ENCODE data around the gene EP400. TPM values are rescaled to one million over a fixed set of nuclear protein-coding genes. Genes with fewer than 3 reads are reported as not detected.

EP400 gene
- total RNA-seq, 1 experiment from 2014 or later: 61.7 TPM

DNA sequence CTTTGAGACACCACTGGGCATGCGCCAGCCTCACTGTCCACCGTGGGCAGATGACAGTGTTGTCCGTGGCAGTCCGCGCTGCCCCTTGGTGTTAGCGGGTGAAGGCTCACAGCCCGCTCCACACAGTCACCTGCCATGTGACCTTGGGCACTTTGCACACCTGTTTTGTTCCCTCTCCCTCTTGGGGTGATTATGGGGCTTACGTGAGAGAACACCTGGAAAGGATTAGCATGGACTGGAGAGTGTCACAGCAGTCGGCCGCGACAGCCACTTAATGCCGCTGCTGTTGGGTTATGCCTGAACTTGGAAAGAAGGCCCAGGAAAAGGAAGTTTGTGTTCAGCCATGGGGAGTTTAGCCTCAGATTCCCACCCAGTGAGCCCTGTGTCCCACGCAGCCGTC is 100.1 kb downstream of the EP400 start:
- Histone ChIP-seq H3K14ac (ENCODE audit: insufficient read depth, low read length) (no peak overlapping the region), H2AK5ac (ENCODE audit: insufficient read length, low read length) (no peak overlapping the region), H3K56ac (ENCODE audit: insufficient read length, low read depth, low read length) (no peak overlapping the region), H3K79me1 (ENCODE audit: insufficient read depth, low read depth, low read length, poor library complexity, severe bottlenecking) (no peaks in the 10 kb centered on the region), H4K5ac (ENCODE audit: insufficient read length, low read depth, low read length) (no peak overlapping the region), H4K8ac (replicated peaks; ENCODE audit: insufficient read length, low read depth, low read length) (no peak overlapping the region), H3K4me1 (ENCODE audit: insufficient read depth, low read length) (peaks cover 9% of the 10 kb centered on the region; the same call in 1 of the 2 replicates), H3K4ac (ENCODE audit: low read depth, low read length) (no peak overlapping the region), H2BK12ac (ENCODE audit: insufficient read length, low read depth, low read length) (no peak overlapping the region), H2BK5ac (ENCODE audit: insufficient read length, low read length) (no peak overlapping the region), H3K23me2 (ENCODE audit: insufficient read length, low read depth, low read length, poor library complexity, severe bottlenecking) (no peaks in the 10 kb centered on the region), H3K79me2 (ENCODE audit: insufficient read depth, low read length) (peaks cover 5% of the 10 kb centered on the region), H3T11ph (ENCODE audit: low read length) (no peak overlapping the region), H3K9me3 (ENCODE audit: control insufficient read depth, low read depth, low read length) (no peaks in the 10 kb centered on the region), H2BK20ac (ENCODE audit: low read depth, low read length, poor library complexity, severe bottlenecking) (no peak overlapping the region), H2AFZ (ENCODE audit: low read length) (no peak overlapping the region), H3K27ac (ENCODE audit: insufficient read length, low read depth, low read length) (no peak overlapping the region), H3K9ac (ENCODE audit: extremely low read depth, insufficient read length, low read length) (no peak overlapping the region), H3K23ac (ENCODE audit: insufficient read length, low read depth, low read length) (no peak overlapping the region), H2BK120ac (ENCODE audit: low read depth, low read length, poor library complexity, severe bottlenecking) (no peak overlapping the region), H2BK15ac (ENCODE audit: low read depth, low read length) (no peak overlapping the region), H3K4me2 (ENCODE audit: insufficient read depth, insufficient read length, low read length) (no peak overlapping the region), H3K27me3 (ENCODE audit: insufficient read depth, low read length) (no peaks in the 10 kb centered on the region), H3K18ac (ENCODE audit: insufficient read length, low read depth, low read length) (no peak overlapping the region), H4K91ac (ENCODE audit: insufficient read length, low read depth, low read length) (no peak overlapping the region), H4K20me1 (ENCODE audit: control insufficient read depth, insufficient read depth, insufficient read length) (no peaks in the 10 kb centered on the region)
- WGBS (ENCODE audit: extremely low coverage, insufficient read length, low lambda C conversion rate): no CpG with 5 or more reads among the region's 14 CpGs
- peaks cover 65 to 86% (median 80%) of the 10 kb centered on the region in 3 experiments for H3K36me3 Mint-ChIP-seq (ENCODE audit: insufficient read depth in 1 of 3, low read depth in 3 of 3)
- peak overlapping the region in 1 of 3 experiments; percentile 63; a peak in 2 of 7 replicates for H3K27ac Mint-ChIP-seq
- no peak for DNase-seq
- H3K4me3 Mint-ChIP-seq: no peak overlapping the region
- TF ChIP-seq, protein P1, sequence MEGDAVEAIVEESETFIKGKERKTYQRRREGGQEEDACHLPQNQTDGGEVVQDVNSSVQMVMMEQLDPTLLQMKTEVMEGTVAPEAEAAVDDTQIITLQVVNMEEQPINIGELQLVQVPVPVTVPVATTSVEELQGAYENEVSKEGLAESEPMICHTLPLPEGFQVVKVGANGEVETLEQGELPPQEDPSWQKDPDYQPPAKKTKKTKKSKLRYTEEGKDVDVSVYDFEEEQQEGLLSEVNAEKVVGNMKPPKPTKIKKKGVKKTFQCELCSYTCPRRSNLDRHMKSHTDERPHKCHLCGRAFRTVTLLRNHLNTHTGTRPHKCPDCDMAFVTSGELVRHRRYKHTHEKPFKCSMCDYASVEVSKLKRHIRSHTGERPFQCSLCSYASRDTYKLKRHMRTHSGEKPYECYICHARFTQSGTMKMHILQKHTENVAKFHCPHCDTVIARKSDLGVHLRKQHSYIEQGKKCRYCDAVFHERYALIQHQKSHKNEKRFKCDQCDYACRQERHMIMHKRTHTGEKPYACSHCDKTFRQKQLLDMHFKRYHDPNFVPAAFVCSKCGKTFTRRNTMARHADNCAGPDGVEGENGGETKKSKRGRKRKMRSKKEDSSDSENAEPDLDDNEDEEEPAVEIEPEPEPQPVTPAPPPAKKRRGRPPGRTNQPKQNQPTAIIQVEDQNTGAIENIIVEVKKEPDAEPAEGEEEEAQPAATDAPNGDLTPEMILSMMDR (conservative IDR thresholded peaks at IDR 0.05): no peak
- peaks cover 20 to 29% of the 10 kb centered on the region in 2 experiments for H3K4me1 Mint-ChIP-seq
- no peaks in the 10 kb centered on the region for H3K27me3 Mint-ChIP-seq (ENCODE audit: low read depth)
- peaks cover 3 to 8% of the 10 kb centered on the region in 2 experiments; a peak in 3 of 5 replicates for H3K9me3 Mint-ChIP-seq
